Naive B cell (primary cell): Measurements from ENCODE around the gene ZNF521. TPM values are rescaled to one million over a fixed set of nuclear protein-coding genes. Genes with fewer than 3 reads are reported as not detected.

Experiments
- ATAC-seq, 2 donors: fragments of 150-1000 bp; cut with Tn5 transposase; 2 replicates each; pipeline ENCODE4 v1.10.0; 2021; ENCODE audit warnings: low read depth in 2 of 2, mild to moderate bottlenecking in 2 of 2, moderate library complexity in 2 of 2
- DNase-seq: peaks from one replicate; pipeline ENCODE4 v3.0.0; 2022
- H3K27ac Mint-ChIP-seq, 6 donors: one replicate each; pipeline ENCODE4 v1.8.0; 2020 to 2022; ENCODE audit warnings: mild to moderate bottlenecking in 6 of 6, mixed read lengths in 6 of 6, moderate library complexity in 5 of 6, inconsistent platforms in 2 of 6
- H3K27me3 Mint-ChIP-seq, 3 donors: one replicate each; pipeline ENCODE4 v1.8.0; 2021 to 2022; ENCODE audit warnings: mixed read lengths in 3 of 3, mild to moderate bottlenecking in 1 of 3
- H3K36me3 Mint-ChIP-seq, 2 donors: one replicate each; pipeline ENCODE4 v1.8.0; 2020 to 2022; ENCODE audit warnings: mixed read lengths in 2 of 2, inconsistent platforms in 1 of 2, mild to moderate bottlenecking in 1 of 2
- H3K4me1 Mint-ChIP-seq, 3 donors: one replicate each; pipeline ENCODE4 v1.8.0; 2020 to 2022; ENCODE audit warnings: mixed read lengths in 3 of 3, inconsistent platforms in 1 of 3, mild to moderate bottlenecking in 1 of 3, moderate library complexity in 1 of 3
- H3K4me3 Mint-ChIP-seq, 8 donors: one replicate each; pipeline ENCODE4 v1.8.0; 2020 to 2022; ENCODE audit warnings: mild to moderate bottlenecking in 8 of 8, mixed read lengths in 8 of 8, moderate library complexity in 8 of 8, inconsistent platforms in 2 of 8
- H3K9me3 Mint-ChIP-seq, 7 donors: one replicate each; pipeline ENCODE4 v1.8.0; 2020 to 2022; ENCODE audit warnings: mixed read lengths in 7 of 7, mild to moderate bottlenecking in 5 of 7, inconsistent platforms in 2 of 7, moderate library complexity in 1 of 7
- polyA plus RNA-seq, 6 donors: library from polyadenylated mRNA; unstranded; fragments of 300-500 nt; fragmentation: Illumina TruSeq; gene quantifications; one replicate each; pipeline ENCODE4 v1.2.3, GENCODE V29; 2021; ENCODE audit warnings: low read depth in 6 of 6

Gene ZNF521
- polyA plus RNA-seq, 6 donors from 2014 or later: 0.07 to 0.24 (median 0.11) TPM; not detected in 3

DNA sequence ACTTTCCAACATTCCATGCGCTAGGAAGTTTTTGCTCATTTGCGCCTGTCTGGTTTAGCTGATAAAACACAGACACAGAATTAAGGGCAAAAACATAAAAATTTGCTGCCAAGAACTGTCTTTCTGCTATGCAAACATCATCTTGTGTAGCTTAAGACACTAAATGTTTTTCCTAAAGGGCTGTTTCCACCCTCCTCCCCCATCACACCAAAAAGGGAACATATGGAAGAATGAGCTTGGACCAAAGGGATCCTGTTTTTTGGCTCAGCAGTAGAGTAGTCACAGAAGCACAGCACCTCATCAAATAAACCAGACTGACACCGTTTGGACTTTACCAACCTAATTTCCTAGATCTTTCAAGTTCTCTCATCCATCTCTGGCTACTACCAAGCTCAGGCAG lies 210.1 kb downstream of the ZNF521 start:
- Mint-ChIP-seq H3K4me1 (peaks cover 0 to 3% (median 0%) of the 10 kb centered on the region in 3 donors), H3K36me3 (no peaks in the 10 kb centered on the region), H3K9me3 (no peaks in the 10 kb centered on the region), H3K27ac (no peak overlapping the region), H3K27me3 (peaks cover 0 to 7% (median 0%) of the 10 kb centered on the region in 3 donors), H3K4me3 (no peak overlapping the region)
- DNase-seq (no peak), ATAC-seq (no peak)

GRCh38 chr18:25141399-25141798 lies 210.6 kb downstream of the ZNF521 start:
- no peak for ATAC-seq
- Mint-ChIP-seq H3K27me3 (peaks cover 0 to 11% (median 2%) of the 10 kb centered on the region in 3 donors), H3K9me3 (no peaks in the 10 kb centered on the region), H3K4me3 (no peak overlapping the region), H3K4me1 (peaks cover 0 to 3% (median 0%) of the 10 kb centered on the region in 3 donors), H3K27ac (no peak overlapping the region), H3K36me3 (no peaks in the 10 kb centered on the region)
- DNase-seq: no peak

GRCh38 chr18:25140962-25141308 lies 211.0 kb downstream of the ZNF521 start:
- H3K4me3 Mint-ChIP-seq: no peak overlapping the region
- H3K27me3 Mint-ChIP-seq: peaks cover 0 to 11% (median 3%) of the 10 kb centered on the region in 3 donors
- no peaks in the 10 kb centered on the region for H3K36me3 Mint-ChIP-seq
- H3K9me3 Mint-ChIP-seq: no peaks in the 10 kb centered on the region
- H3K27ac Mint-ChIP-seq: no peak overlapping the region
- DNase-seq (no peak), ATAC-seq (no peak)
- peaks cover 0 to 3% (median 0%) of the 10 kb centered on the region in 3 donors for H3K4me1 Mint-ChIP-seq

DNA sequence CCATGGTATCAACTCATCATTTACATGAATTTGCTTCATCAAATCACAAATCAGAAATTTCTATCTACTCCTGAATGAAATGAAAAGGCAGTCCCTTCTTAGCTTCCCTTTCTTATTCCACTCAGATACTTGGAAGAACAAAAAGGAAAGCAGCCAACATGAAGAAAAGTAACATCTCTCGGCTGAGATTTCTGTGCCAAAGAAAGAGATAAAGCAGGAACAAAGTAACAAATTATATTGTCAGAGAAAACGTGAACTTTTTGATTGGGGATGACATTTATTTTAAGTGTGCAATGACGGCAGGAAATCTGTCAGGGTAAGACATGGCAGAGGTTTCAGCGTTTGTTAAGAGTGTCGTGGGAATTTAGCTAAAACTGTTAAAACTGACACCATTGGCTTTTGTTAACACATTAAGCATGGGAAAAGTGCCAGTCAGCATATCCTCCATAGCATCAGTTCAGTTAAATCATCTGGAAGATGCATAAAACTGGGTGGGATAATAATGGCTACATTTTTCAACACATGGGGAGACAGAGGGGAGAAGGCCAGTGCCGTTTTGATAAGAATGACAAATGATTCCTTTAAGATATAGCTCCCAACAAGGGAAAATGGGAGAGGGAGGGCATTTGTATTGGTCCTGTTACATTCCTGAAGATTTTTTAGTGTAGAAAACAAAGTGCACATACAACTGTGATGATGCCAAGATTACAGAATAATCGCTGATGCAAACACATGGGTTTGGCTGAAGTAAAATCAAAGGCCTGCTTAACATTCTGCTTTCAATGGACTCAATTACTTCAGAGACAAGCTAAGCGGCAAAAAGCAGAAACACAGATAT lies 211.6 kb downstream of the ZNF521 start:
- Mint-ChIP-seq H3K4me1 (peaks cover 0 to 3% (median 1%) of the 10 kb centered on the region in 3 donors), H3K4me3 (no peak overlapping the region), H3K27ac (no peak overlapping the region), H3K36me3 (no peaks in the 10 kb centered on the region), H3K27me3 (peaks cover 0 to 11% (median 3%) of the 10 kb centered on the region in 3 donors), H3K9me3 (no peaks in the 10 kb centered on the region)
- no peak for DNase-seq
- ATAC-seq: no peak

GRCh38 chr18:25137197-25137472 lies 214.8 kb downstream of the ZNF521 start:
- H3K4me3 Mint-ChIP-seq: no peak overlapping the region
- H3K27me3 Mint-ChIP-seq: peaks cover 0 to 11% (median 3%) of the 10 kb centered on the region in 3 donors
- no peak overlapping the region for H3K27ac Mint-ChIP-seq
- ATAC-seq: no peak
- peaks cover 0 to 3% (median 3%) of the 10 kb centered on the region in 3 donors for H3K4me1 Mint-ChIP-seq
- H3K36me3 Mint-ChIP-seq: no peaks in the 10 kb centered on the region
- no peaks in the 10 kb centered on the region for H3K9me3 Mint-ChIP-seq
- DNase-seq: no peak

DNA sequence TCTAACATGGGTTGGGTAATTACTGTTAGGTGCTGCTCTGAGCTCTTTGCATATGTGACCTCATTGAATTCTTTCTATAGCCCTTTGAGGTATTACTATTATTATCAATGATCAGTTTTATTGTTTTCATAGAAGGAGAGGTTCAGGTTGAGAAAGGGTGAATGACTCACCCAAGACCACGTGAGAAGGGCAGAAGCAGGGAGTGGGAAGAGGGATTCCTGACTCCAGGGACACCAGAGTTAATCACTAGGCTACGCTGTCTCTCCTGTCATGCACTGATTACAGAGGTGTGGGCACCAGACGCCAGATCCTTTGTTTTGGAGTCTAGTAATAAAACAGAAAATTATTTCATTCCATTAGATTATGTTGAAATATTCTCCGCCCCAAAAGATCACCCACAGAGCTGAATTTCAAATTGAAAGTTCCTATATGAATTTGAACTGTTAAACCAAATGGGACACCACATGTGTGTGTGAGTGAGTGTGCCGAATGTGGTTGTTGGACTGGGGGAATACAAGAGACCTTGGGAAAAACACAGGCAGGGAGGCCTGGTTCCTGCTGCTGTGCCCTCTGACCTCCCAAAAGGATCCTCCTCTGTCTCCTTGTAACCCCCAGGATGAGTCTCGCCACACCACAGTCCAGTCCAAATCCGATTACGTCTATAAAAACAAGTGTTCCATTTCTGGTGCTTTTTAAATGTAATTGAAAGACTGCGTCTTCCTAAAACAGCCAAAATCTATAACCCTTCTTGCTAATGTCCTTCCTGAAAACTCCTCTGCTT lies 215.4 kb downstream of the ZNF521 start:
- DNase-seq (no peak), ATAC-seq (no peak)
- Mint-ChIP-seq H3K36me3 (no peaks in the 10 kb centered on the region), H3K27ac (peak overlapping the region in 1 of 6 donors; percentile 71), H3K9me3 (no peaks in the 10 kb centered on the region), H3K4me3 (no peak overlapping the region), H3K27me3 (peaks cover 0 to 11% (median 3%) of the 10 kb centered on the region in 3 donors), H3K4me1 (peaks cover 0 to 3% (median 3%) of the 10 kb centered on the region in 3 donors)

- H3K9me3 Mint-ChIP-seq: peaks cover 0 to 4% (median 0%) of the 10 kb centered on the region in 7 donors
- no peak for DNase-seq
- H3K4me1 Mint-ChIP-seq: peaks cover 0 to 3% (median 0%) of the 10 kb centered on the region in 3 donors
- H3K27me3 Mint-ChIP-seq: peaks cover 0 to 11% (median 3%) of the 10 kb centered on the region in 3 donors
- no peak for ATAC-seq
- no peak overlapping the region for H3K27ac Mint-ChIP-seq
- no peak overlapping the region for H3K4me3 Mint-ChIP-seq
- no peaks in the 10 kb centered on the region for H3K36me3 Mint-ChIP-seq
These were observed 217.1 kb downstream of the ZNF521 start for GRCh38 chr18:25134861-25135260.

DNA sequence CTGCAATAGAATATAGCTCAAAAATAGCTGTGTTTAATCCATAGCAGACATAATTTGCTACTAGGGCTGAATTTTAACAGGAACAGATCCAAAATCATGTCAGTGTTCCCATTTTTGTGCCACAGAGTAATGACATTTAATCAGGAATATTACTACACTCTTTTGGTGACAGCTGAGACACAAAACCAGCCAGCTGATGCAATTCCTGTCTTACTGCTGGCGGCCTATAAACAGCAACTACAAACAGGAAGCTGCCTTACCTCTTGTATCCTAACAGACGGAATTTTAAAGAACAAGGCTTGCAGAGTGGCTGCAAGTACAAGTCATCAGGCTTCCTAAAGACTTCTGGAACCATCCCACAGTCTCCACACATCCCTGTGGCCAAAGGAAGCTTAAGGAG lies 218.1 kb downstream of the ZNF521 start:
- Mint-ChIP-seq H3K9me3 (peaks cover 0 to 4% (median 0%) of the 10 kb centered on the region in 7 donors), H3K27me3 (peaks cover 0 to 11% (median 3%) of the 10 kb centered on the region in 3 donors), H3K4me1 (peaks cover 0 to 3% (median 0%) of the 10 kb centered on the region in 3 donors), H3K36me3 (no peaks in the 10 kb centered on the region), H3K27ac (peak overlapping the region in 1 of 6 donors; percentile 34), H3K4me3 (no peak overlapping the region)
- DNase-seq (no peak), ATAC-seq (no peak)

DNA sequence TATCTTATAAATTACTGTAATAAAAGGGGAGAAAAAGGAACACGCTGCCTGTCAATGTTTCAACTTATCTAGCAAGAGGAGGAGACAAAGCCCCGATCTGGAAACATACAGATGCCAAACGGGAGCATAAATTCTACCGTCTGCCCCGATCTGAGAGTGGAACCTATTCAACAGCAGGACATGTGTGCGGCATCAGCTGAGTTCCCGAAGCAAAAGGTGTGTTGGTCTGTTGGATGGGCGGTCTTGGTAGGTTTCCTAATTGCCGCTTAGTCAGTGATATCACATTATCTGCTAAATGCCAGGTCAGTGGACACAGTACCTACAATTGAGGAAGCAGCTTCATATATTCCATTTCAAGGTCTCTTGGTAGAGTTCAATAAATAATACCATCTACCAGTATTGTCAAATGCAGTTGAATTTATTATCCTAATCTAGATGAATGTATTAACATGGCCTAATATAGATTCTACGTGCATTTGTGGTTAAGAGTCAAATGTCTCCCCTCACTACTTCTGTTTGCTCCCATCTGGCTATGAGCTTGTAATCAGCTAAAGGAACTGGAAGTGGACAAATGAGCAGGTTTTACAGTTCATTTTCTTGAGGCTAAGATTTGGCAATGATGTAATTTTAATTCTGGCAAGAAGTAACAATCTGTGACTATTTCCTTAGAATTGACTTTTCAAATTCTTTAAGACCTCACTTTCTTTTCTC lies 219.0 kb downstream of the ZNF521 start:
- no peak overlapping the region for H3K27ac Mint-ChIP-seq
- DNase-seq (no peak), ATAC-seq (no peak)
- H3K27me3 Mint-ChIP-seq: peaks cover 0 to 11% (median 3%) of the 10 kb centered on the region in 3 donors
- H3K4me3 Mint-ChIP-seq: no peak overlapping the region
- H3K36me3 Mint-ChIP-seq: no peaks in the 10 kb centered on the region
- peaks cover 0 to 3% (median 0%) of the 10 kb centered on the region in 3 donors for H3K4me1 Mint-ChIP-seq
- peaks cover 0 to 4% (median 0%) of the 10 kb centered on the region in 7 donors for H3K9me3 Mint-ChIP-seq

- H3K27me3 Mint-ChIP-seq: no peaks in the 10 kb centered on the region
- H3K27ac Mint-ChIP-seq: no peak overlapping the region
- no peak overlapping the region for H3K4me3 Mint-ChIP-seq
- no peaks in the 10 kb centered on the region for H3K4me1 Mint-ChIP-seq
- ATAC-seq (no peak), DNase-seq (no peak)
- H3K9me3 Mint-ChIP-seq: peaks cover 0 to 4% (median 0%) of the 10 kb centered on the region in 7 donors
- H3K36me3 Mint-ChIP-seq: no peaks in the 10 kb centered on the region
These were observed 225.2 kb downstream of the ZNF521 start for GRCh38 chr18:25126751-25127150.

GRCh38 chr18:25125680-25126079 lies 226.3 kb downstream of the ZNF521 start:
- no peak for DNase-seq
- Mint-ChIP-seq H3K27me3 (no peaks in the 10 kb centered on the region), H3K27ac (no peak overlapping the region), H3K4me3 (no peak overlapping the region), H3K9me3 (peaks cover 0 to 4% (median 0%) of the 10 kb centered on the region in 7 donors), H3K36me3 (no peaks in the 10 kb centered on the region), H3K4me1 (peaks cover 0 to 4% (median 0%) of the 10 kb centered on the region in 3 donors)
- ATAC-seq: no peak

GRCh38 chr18:25123438-25124232 lies 228.3 kb downstream of the ZNF521 start:
- no peak for ATAC-seq
- Mint-ChIP-seq H3K36me3 (peaks cover 0 to 4% of the 10 kb centered on the region in 2 donors), H3K4me1 (peaks cover 0 to 4% (median 0%) of the 10 kb centered on the region in 3 donors), H3K27ac (peak overlapping the region in 1 of 6 donors; percentile 1), H3K27me3 (no peaks in the 10 kb centered on the region), H3K4me3 (no peak overlapping the region), H3K9me3 (peaks cover 0 to 4% (median 0%) of the 10 kb centered on the region in 7 donors)
- no peak for DNase-seq
